NT2/D1 (cell line): ENCODE results near the gene SLITRK1.

ENCODE experiments used
- DNase-seq: peaks from one replicate; pipeline ENCODE4 v3.0.0-alpha.2; 2011; ENCODE audit warnings: low read depth, low spot score
- H3K27me3 ChIP-seq: 2 replicates; pipeline ENCODE4 v1.6.0; 2011; ENCODE audit warnings: mild to moderate bottlenecking; ENCODE audit not compliant: insufficient read length, insufficient read depth
- H3K36me3 ChIP-seq: 2 replicates; pipeline ENCODE4 v1.6.1; 2011; ENCODE audit warnings: mild to moderate bottlenecking, low read length, mixed read lengths; ENCODE audit not compliant: insufficient read depth, insufficient read length
- H3K4me1 ChIP-seq: 2 replicates; pipeline ENCODE4 v1.5.1; 2011; ENCODE audit not compliant: insufficient read depth, insufficient read length
- H3K4me3 ChIP-seq: 2 replicates; pipeline ENCODE4 v1.5.1; 2011; ENCODE audit warnings: low read depth; ENCODE audit not compliant: insufficient read length
- H3K9ac ChIP-seq: 2 replicates; pipeline ENCODE4 v1.6.0; 2011; ENCODE audit warnings: low read depth; ENCODE audit not compliant: insufficient read length
- H3K9me3 ChIP-seq: 2 replicates; pipeline ENCODE4 v1.5.1; 2011; ENCODE audit warnings: mild to moderate bottlenecking, low read length; ENCODE audit not compliant: insufficient read depth
- SUZ12 ChIP-seq: IDR thresholded peaks from 2 replicates; pipeline ENCODE4 v1.6.1; 2011; ENCODE audit not compliant: insufficient read length, insufficient read depth; ENCODE audit errors: extremely low read depth
- YY1 ChIP-seq: IDR thresholded peaks from 2 replicates; pipeline ENCODE4 v1.6.1; 2011; ENCODE audit not compliant: insufficient read length, insufficient read depth
- ZNF274 ChIP-seq: IDR thresholded peaks from 2 replicates; pipeline ENCODE4 v1.6.1; 2011; ENCODE audit warnings: mild to moderate bottlenecking, low read depth, low read length

Gene SLITRK1

DNA sequence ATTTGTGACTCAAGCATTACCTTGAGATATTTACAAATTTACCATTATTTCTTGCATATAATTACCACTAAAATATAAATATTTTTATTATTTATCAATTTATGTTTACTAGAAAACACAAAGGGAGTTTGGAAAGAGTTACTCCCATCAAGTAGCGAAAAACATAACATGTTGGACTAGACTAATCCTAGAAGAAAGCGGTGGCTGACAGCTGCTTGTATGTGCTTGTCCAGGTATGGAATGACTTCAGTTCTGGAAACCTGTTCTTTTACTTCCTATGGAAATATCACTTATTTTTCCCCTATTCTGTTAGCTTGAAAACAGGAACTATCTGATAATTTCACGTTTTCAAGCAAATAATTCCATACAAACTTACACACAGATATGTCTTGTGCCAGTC is 28.5 kb downstream of the SLITRK1 start:
- Histone ChIP-seq H3K9ac (no peak overlapping the region), H3K36me3 (no peaks in the 10 kb centered on the region), H3K27me3 (no peaks in the 10 kb centered on the region), H3K4me3 (no peak overlapping the region), H3K9me3 (no peaks in the 10 kb centered on the region), H3K4me1 (no peaks in the 10 kb centered on the region)
- DNase-seq = no peak
- TF ChIP-seq YY1 (no peak), SUZ12 (no peak), ZNF274 (no peak)

GRCh38 chr13:83845106-83845505 is 37.2 kb downstream of the SLITRK1 start:
- Histone ChIP-seq H3K9ac (no peak overlapping the region), H3K4me1 (no peaks in the 10 kb centered on the region), H3K27me3 (no peaks in the 10 kb centered on the region), H3K36me3 (no peaks in the 10 kb centered on the region), H3K9me3 (no peaks in the 10 kb centered on the region), H3K4me3 (no peak overlapping the region)
- no peak for DNase-seq
- TF ChIP-seq SUZ12 (no peak), ZNF274 (no peak), YY1 (no peak)

- Histone ChIP-seq H3K4me3 (no peak overlapping the region), H3K9ac (no peak overlapping the region), H3K4me1 (no peaks in the 10 kb centered on the region), H3K36me3 (no peaks in the 10 kb centered on the region), H3K9me3 (no peaks in the 10 kb centered on the region), H3K27me3 (no peaks in the 10 kb centered on the region)
- DNase-seq = peak; percentile 22
- TF ChIP-seq ZNF274 = no peak
- no peak for TF ChIP-seq SUZ12
- TF ChIP-seq YY1 = no peak
These were observed 43.1 kb downstream of the SLITRK1 start for GRCh38 chr13:83839146-83839545.

DNA sequence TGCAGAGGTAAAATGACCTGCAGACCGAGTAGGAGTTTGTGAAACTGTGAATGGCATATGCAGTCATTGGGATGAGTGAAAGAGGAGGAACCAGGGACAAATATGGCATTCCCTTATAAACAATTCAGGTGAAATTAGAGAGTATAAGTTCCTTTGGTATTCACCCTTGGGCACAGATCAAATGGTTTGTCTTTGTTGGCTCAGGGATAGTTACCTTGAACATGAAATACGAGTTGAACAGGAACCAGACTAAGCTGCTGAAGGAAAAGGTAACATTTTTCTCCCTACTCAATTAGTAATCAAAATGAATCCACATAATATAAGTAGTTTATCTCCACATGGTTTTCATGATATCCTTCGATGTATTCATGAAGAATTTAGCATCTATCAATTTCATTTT is 50.5 kb downstream of the SLITRK1 start:
- TF ChIP-seq YY1 (no peak), SUZ12 (no peak), ZNF274 (no peak)
- Histone ChIP-seq H3K9me3 (no peaks in the 10 kb centered on the region), H3K9ac (no peak overlapping the region), H3K36me3 (no peaks in the 10 kb centered on the region), H3K27me3 (no peaks in the 10 kb centered on the region), H3K4me3 (no peak overlapping the region), H3K4me1 (no peaks in the 10 kb centered on the region)
- no peak for DNase-seq

- no peaks in the 10 kb centered on the region for H3K4me1 ChIP-seq
These were observed 52.5 kb downstream of the SLITRK1 start for GRCh38 chr13:83829810-83830209.

DNA sequence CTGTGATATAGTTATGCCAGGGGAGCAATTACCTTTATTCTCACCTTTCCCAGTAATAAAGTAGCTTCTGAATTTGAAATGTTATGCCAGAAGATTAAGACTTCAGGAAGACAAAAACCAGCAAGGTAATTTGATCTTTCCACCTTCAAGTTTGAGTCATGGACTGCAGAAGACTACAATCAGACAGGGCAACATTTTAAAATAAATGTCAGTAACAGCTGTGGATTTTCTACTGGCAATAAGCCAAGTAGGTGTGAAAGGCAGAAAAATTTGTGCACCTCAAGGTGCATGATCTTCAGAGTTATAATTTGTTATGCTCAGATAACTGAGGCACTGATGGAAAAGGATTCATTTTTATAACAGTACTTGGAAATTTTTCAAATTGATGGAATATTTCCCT is 54.9 kb downstream of the SLITRK1 start:
- no peak for DNase-seq
- no peak overlapping the region for H3K9ac ChIP-seq
- TF ChIP-seq SUZ12 (no peak), ZNF274 (no peak), YY1 (no peak)

More at GRCh38 chr13:83829810-83830209, 52.5 kb downstream of the SLITRK1 start:
- Histone ChIP-seq H3K9me3 (no peaks in the 10 kb centered on the region), H3K36me3 (no peaks in the 10 kb centered on the region), H3K9ac (no peak overlapping the region), H3K27me3 (no peaks in the 10 kb centered on the region), H3K4me3 (no peak overlapping the region)
- TF ChIP-seq YY1 (no peak), SUZ12 (no peak), ZNF274 (no peak)
- no peak for DNase-seq

More for the DNA sequence above, 54.9 kb downstream of the SLITRK1 start:
- H3K9me3 ChIP-seq = peaks cover 16% of the 10 kb centered on the region; the same call in 1 of the 2 replicates
- H3K4me3 ChIP-seq = no peak overlapping the region
- no peaks in the 10 kb centered on the region for H3K4me1 ChIP-seq
- no peaks in the 10 kb centered on the region for H3K36me3 ChIP-seq
- H3K27me3 ChIP-seq = no peaks in the 10 kb centered on the region
